GM12801 (cell line): ENCODE data around the gene ADCY2.

Experiments used
- CTCF ChIP-seq: IDR thresholded peaks from one replicate; pipeline ENCODE4 v1.5.1; 2011; ENCODE audit warnings: control low read depth; ENCODE audit not compliant: insufficient read length; ENCODE audit errors: extremely low read depth

Gene ADCY2

DNA sequence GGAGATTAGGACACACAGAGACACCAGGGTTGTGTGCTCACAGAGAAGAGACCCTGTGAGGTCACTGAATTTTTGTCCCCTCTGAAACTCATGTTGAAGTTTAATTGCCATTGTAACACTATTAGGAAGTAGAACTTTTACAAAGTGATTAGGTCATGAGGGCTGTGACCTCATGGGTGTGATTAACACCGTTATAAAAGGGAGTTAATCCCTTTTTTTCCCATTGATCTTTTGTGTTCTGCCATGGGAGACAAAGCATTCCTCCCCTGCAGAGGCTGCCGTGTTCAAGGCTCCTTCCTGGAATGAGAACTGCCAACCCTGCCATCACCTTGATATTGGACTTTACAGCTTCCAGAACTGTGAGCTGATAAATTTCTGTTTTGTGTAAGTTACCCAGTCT, 221.0 kb downstream of the ADCY2 start:
- no peak for TF ChIP-seq CTCF

DNA sequence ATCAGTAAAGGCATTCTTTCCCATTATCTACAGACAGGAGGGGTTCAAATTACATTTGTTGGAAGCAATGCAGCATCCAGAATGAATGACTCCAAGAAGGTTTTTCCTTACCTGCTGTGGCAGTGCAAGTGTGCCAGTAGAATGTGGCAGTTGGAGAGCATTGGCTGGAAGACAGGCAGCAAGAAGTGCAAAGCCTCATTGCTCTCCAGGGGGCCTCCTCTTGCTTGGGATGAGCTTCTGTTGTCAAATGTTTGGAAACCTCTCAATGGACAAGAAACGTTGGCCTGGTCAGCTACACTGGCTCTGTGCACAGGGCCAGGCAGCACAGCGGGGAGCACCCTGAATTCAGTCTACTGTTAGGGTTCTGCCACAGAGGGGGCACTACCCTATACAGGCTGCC, 226.6 kb downstream of the ADCY2 start:
- no peak for TF ChIP-seq CTCF

DNA sequence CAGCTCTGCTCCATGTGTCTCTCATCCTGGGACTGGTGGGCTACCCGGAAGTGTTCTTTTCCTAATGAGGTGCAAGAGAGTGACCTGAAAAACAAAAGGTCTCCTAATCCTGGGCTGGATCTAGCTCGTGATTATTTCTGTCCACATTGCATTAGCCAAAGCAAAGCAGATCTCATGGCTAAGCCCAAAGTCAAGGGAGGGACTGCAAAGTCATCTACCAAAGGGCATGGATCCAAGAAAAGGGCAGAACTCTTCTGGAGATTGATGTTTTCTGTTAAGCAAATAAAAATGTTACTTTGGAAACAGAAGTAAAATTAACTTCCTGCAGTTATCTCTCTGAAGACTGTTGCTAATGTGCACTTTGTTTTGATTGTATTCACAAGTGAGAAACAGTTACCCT, 229.8 kb downstream of the ADCY2 start:
- no peak for TF ChIP-seq CTCF

DNA sequence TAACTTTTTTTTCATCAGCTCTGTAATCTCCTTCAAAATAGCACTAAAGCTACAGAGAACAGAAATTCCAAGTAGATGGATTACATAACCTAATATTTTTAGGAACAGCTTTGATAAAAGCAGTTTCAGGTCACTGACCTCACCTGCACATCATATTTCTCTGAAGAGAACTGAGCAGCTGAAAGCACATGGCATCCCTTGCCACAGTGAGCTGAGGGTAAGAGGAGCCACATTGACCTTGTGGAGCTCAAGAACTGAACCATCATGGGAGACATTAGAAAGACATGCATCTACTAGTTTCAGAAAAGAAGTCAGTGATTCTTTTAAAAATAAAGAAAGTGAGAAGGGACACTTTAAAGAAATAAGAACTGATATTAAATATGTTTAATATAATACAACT, 232.3 kb downstream of the ADCY2 start:
- no peak for TF ChIP-seq CTCF

DNA sequence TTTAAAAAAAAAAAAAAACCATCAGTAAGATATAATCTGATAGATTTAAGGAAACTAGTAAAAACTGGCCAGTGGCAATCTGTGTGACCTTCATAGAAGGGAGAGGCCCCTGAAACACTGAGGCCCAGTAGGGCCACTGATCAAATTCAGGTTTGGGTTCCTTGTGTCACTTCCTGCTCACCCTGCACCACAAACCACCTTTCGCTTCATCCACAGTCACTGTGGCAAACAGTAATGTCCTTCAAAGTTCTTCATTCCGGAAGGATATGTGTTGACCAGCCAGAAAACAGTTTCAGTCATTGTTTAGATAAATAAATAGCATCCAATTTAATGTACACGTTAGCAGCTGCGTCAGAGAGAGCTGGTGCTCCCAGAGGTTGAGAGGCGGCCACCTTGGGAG, 232.9 kb downstream of the ADCY2 start:
- no peak for TF ChIP-seq CTCF

DNA sequence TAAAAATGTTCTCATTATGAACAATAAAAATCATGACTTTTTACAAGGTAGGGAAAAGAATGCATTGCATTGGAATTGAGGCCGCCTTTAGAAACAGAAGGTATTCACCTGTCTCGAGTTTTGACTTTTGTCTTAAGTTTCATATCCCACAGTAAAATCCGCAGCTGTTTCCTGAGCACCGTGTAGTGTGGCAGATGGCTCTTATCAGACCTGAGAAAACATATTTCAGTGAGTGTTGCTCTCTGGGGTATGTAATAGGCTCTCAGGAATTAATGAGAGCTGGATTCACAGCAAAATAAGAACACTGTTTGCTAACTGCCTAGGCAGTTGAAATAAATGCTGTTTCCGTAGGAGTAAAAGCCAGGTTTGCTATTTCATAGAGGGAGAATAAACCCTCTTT, 233.6 kb downstream of the ADCY2 start:
- TF ChIP-seq CTCF, result no peak

DNA sequence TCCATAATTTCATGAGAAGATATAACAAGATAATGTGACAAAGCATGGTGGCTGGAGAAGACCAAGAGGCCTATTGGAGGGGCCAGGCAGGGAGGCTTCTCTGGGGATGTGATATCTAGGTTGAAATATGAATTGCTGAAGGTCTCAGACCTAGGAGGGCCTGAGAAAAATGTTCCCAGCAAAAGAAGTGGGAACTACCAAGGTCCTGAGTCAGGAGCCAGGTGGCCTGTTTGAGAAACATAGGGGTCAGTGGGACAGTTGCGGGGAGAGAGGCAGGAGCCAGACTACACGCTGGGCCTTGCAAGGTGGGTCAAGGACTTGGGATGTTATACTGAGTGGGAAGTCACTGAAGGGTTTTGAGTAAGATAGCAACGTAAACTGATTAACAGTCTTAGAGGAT, 238.9 kb downstream of the ADCY2 start:
- TF ChIP-seq CTCF, result no peak

GRCh38 chr5:7638456-7638855, 242.5 kb downstream of the ADCY2 start:
- no peak for TF ChIP-seq CTCF
